ENCODE measurements around the gene CAPN12.
"Not testable (repeated sequence)": the region's sequence is repeated elsewhere in the genome, so short reads cannot be mapped to it uniquely, and the experiment has no call there.

Gene CAPN12

GRCh38 chr19:38744298-38744681 is at the start of gene CAPN12:
Gene CAPN12, minus strand, starts transcription at chr19:38744474. Its CDS starts 309 bp downstream, at chr19:38744165.
- DNase-seq, result no peak

GRCh38 chr19:38793671-38794070 is 49.4 kb upstream of the CAPN12 start:
- no peak for DNase-seq

GRCh38 chr19:38793177-38793576 is 48.9 kb upstream of the CAPN12 start:
- DNase-seq, result no peak

GRCh38 chr19:38792250-38793111 is 48.2 kb upstream of the CAPN12 start:
- no peak for DNase-seq

GRCh38 chr19:38791451-38792064 is 47.3 kb upstream of the CAPN12 start:
- DNase-seq, result not testable (repeated sequence)

- not testable (repeated sequence) for DNase-seq
Measured at GRCh38 chr19:38790507-38791403, 46.5 kb upstream of the CAPN12 start.

GRCh38 chr19:38788478-38789243 is 44.4 kb upstream of the CAPN12 start, which contains the start of gene LGALS7B:
Gene LGALS7B, plus strand, starts transcription at chr19:38789200. Its CDS starts 27 bp downstream, at chr19:38789227.
- DNase-seq, result no peak

GRCh38 chr19:38786572-38787265 is 42.4 kb upstream of the CAPN12 start:
- no peak for DNase-seq

GRCh38 chr19:38786061-38786460 is 41.8 kb upstream of the CAPN12 start:
- DNase-seq, result not testable (repeated sequence)

GRCh38 chr19:38785187-38785699 is 41.0 kb upstream of the CAPN12 start:
- DNase-seq, result no peak

- no peak for DNase-seq
Measured at GRCh38 chr19:38784224-38784623, 40.0 kb upstream of the CAPN12 start.

GRCh38 chr19:38782212-38782611 is 37.9 kb upstream of the CAPN12 start:
- DNase-seq, result not testable (repeated sequence)

- DNase-seq, result no peak
Measured at GRCh38 chr19:38781058-38781457, 36.8 kb upstream of the CAPN12 start.

GRCh38 chr19:38780443-38780842 is 36.2 kb upstream of the CAPN12 start:
- no peak for DNase-seq

- DNase-seq, result no peak
Measured at GRCh38 chr19:38778733-38779132, 34.5 kb upstream of the CAPN12 start.

- DNase-seq, result no peak
Measured at GRCh38 chr19:38774181-38774950, 30.1 kb upstream of the CAPN12 start.

GRCh38 chr19:38773469-38774177 is 29.3 kb upstream of the CAPN12 start, which contains the start of gene LGALS7:
Gene LGALS7, minus strand, starts transcription at chr19:38773517. Its CDS starts 25 bp downstream, at chr19:38773492.
- DNase-seq, result no peak

- not testable (repeated sequence) for DNase-seq
Measured at GRCh38 chr19:38771569-38771968, 27.3 kb upstream of the CAPN12 start.

- not testable (repeated sequence) for DNase-seq
Measured at GRCh38 chr19:38770949-38771275, 26.6 kb upstream of the CAPN12 start.
